Measurements from ENCODE around the gene MLYCD.

- TF ChIP-seq, protein P1, sequence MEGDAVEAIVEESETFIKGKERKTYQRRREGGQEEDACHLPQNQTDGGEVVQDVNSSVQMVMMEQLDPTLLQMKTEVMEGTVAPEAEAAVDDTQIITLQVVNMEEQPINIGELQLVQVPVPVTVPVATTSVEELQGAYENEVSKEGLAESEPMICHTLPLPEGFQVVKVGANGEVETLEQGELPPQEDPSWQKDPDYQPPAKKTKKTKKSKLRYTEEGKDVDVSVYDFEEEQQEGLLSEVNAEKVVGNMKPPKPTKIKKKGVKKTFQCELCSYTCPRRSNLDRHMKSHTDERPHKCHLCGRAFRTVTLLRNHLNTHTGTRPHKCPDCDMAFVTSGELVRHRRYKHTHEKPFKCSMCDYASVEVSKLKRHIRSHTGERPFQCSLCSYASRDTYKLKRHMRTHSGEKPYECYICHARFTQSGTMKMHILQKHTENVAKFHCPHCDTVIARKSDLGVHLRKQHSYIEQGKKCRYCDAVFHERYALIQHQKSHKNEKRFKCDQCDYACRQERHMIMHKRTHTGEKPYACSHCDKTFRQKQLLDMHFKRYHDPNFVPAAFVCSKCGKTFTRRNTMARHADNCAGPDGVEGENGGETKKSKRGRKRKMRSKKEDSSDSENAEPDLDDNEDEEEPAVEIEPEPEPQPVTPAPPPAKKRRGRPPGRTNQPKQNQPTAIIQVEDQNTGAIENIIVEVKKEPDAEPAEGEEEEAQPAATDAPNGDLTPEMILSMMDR (IDR thresholded peaks at IDR 0.05) = no peak
- peak; percentile 60 to 78 for TF ChIP-seq POLR2AphosphoS5 (IDR thresholded peaks at IDR 0.05)
Measured at GRCh38 chr16:83913245-83913633, 14.3 kb downstream of the MLYCD start.

All from esophagus muscularis mucosa (tissue), 3 donors.